NCI-H1105 (cell line): ENCODE measurements around the gene FLOT1.
"Not testable (repeated sequence)": the region's sequence is repeated elsewhere in the genome, so short reads cannot be mapped to it uniquely, and the experiment has no call there.

ENCODE experiments used
- DNase-seq: peaks from one replicate; lab custom pipeline; 2025; lab: John Stamatoyannopoulos, UW

FLOT1 gene

DNA sequence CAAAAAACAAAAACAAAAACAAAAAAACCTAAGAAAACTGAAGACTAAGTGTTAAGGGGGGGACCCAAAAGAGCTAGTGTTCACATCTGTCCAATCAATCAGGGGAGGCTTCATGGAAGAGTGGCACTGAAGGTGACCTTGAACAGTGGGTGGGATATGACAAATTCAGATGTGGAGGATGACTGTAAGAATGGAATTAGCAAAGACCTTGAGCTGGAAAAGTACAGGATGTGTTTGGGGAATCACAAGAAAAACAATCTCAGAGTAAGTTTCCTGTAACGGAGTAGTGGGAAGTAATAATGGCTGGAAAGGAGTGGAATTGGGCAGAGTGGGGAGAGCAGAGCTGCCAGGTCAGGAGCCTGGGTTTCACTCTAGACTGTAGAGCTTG lies 4.8 kb upstream of the FLOT1 start:
- no peak for DNase-seq

DNA sequence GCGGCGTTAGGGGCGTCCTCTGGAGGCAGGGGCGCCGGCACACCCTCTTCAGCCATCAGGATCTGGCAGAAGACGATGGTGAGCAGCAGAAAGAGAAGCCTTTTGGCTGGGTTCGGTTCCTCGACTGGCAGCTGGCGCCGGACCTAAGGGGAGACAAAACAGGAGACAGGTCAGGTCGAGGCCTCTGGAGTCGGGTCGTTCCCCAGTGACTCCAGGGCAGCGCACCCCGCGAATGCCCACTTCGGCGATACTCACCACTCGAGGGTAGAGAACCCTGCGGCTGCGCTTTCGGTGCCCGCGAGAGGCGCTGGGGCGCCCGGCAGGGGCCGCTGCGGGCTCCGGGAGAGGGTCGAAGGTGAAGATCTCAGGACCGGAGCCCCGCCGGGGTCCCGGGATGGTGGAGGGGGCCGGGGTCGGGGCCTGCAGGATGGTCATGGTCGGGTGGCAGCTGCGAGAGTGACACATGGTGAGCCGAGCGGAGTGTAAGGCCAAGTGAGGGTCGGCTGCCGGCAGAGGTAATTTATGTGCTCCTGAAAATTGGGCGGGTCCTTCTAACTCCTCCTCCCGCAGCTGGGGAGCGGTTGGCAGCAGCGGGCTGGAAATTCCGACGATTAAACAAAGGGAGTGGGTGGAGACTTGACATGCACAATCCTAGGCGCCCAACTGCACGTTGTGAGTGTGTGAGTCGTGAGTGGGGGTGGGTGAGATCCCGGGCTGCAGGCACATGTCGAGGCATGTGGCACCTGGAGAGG lies 1.7 kb upstream of the FLOT1 start, which contains the start of gene IER3:
TSS of gene IER3 (minus strand) at position 494 of the 752 bp plus-strand sequence. CDS start at position 465, 29 bp downstream.
- peak; percentile 51 for DNase-seq

DNA sequence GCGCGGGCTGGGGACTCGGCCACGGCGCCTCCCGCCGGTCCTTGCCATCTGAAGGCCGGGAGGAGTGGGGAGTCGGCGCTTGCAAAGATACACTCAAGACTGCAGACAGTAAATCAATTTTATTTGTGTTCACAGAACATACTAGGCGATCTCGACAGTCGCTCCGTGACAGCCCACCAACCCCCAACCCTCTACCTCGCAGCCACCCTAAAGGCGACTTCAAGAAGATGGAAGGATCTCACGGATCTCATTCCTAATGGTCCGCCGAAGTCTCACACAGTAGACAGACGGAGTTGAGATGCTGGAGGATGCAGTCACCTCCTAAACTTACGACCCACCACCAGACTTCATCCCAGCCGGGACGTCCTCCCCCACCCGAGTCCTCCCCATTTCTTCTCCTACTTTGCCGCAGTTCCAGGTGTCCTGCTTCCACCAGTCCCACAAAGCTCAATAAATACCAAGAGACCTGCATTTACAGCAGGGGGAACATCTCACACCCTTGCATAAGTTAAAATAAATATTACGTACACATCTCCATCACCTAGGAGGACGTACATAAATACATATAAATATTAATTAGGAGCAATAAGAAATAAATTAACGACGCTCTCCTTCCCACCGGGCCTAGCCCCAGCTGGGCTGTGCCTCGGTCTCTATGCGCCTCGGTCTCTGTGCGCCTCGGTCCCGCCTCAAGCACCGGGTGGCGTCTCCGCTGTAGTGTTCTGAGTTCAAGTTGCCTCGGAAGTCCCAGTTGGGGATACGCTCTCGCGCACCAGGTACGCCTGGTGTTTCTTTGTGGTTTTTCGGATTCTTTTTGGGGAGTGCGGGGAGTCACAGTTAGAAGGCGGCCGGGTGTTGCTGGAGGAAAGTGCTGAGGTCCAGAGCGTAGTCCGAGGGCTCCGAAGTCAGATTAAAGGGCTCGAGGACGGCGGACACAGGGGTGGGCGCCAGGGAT lies 889 bp upstream of the FLOT1 start:
- no peak for DNase-seq

DNA sequence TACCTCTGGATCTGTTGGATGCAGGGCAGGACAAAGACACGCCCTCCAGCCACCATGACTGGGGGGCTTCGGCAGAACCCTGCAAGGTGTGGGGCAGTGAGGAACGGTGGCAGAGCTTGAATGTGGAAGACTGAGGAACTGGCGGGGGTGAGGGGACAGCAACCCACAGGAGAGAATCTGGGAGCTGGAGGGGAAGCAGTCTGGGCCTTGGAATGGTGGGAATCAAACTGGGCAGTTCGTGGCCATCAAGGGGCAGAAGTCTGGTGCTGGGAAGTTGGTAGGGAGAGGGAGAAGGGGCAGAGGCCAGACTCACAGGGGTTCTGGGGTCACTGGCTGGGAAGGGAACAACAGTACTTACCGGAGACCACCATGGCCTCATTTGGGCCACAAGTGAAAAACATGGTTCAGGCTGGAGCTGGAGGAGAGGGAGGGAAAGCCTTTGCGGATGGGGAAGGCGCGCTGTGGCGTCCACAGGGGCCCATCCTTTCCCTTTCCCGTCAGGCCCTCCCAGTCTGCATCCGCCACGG lies 635 bp downstream of the FLOT1 start:
- DNase-seq, result no peak

DNA sequence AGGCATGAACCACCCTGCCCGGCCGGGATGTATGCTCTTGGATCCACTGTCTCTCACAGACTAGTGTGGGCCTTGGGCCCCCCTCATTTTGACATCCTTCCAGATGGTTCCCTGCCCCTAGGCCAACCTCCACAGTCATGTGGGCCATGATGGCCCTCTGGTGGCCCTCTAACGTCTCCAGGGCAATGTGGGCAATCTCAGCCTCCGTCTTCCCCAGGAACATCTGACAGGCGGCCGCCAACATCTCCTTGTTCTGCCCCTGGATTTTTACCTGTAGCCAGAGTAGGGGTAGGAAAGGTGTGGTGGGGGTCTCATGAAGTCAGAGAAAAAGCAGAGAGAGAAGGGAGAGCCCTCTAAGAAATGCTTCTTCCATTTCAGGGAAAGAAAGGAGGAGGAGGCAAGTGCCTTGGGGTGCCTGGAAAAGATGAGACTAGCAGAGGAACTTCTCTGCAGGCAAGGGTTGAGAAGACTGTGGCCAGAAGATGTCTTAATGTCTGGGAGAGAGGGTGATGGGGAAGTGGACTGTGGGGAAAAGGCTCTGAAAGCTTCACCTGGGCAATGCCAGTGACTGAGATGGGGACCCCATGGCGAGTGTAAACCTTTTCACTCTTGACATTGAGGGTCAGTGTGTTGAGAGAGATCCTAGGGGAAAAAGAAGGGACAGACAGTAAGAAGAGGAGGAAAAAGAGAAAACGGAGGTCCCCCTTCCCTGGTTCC lies 1.3 kb downstream of the FLOT1 start:
- DNase-seq, result no peak

DNA sequence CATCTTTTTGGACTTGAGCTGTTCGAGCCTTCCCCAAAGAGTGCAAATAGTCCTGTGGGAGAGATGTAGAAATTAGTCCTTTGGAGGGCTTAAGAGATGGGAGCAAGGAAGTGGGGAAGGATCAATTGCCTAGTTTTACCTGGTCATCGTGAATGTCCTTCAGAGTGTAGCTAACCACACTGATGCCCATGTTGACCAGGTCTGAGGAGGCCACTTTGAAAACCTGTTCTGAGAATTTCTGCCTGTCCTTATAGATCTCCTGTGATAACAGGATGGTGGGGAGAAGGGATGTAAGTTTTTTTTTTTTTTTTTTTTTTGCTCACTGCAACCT lies 2.0 kb downstream of the FLOT1 start:
- DNase-seq, result no peak

DNA sequence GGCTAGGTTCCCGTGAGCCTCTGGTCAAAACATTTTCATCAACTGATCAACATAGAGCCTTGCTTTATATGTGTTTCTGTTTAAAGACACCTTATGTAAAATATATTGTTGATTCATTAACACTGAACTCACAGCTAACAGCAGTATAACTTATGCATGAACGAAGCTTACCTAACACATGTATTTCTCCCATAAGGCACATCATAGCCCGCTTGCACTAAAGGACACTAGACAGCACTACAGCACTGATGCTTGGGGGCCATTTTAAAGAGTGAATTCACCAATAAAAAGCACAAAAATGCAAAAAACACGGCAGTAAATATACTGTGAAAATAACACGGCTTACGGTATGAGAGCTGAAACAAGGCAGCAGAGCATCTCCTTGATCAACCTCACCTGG lies 4.0 kb downstream of the FLOT1 start:
- DNase-seq, result no peak

DNA sequence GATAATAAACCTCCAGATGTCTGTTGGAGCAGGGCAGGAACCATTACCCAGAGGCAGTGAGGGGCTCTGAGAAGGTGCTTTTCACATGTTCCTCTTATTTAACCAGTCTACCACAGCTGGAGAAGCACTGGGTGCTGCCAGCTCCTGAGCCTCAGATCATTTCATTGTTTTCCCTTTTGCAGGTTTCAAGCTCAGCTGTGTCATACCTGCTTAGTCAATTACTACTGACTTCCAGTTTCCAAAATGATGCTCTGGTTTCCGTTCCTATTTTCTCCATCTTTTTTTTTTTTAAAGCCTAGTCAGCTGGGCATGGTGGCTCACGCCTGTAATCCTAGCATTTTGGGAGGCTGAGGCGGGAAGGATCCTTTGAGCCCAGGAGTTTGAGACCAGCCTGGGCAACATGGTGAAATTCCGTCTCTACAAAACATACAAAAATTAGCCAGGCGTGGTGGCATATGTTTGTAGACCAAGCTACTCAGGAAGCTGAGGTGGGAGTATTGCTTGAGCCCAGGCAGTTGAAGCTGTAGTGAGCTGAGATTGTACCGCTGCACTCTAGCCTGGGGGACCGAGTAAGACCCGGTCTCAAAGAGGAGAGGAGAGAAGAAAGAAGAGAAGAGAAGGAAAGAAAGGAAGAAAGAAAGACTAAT lies 6.7 kb downstream of the FLOT1 start:
- DNase-seq, result no peak

DNA sequence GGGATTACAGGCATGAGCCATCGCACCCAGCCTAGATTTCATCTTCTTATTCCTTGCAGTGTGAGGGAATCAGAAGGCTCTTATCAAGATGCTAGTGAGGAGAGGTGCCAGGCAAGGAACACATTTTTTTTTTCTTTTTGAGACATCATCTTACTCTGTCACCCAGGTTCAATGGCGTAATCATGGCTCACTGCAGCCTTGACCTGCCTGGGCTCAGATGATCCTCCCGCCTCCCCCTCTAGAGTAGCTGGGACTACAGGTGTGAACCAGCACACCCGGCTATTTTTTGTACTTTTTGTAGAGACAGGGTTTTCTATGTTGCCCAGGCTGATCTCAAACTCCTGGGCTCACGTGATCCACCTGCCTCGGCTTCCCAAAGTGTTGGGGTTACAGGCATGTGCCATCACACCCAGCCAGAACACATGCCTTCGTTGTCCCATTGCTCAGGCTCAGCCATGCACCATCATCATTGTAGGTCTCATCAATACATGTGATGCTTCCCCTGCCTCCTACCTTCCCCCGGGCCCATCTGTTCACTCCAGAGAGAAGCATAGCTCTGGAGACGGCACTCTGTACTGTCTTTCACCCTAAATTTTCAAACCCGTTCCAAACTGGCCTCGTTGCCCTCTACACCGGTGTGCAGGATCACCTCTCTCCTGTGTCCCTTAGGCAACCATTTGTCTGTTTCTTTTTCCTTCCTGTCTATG lies 10.1 kb downstream of the FLOT1 start:
- DNase-seq, result no peak

DNA sequence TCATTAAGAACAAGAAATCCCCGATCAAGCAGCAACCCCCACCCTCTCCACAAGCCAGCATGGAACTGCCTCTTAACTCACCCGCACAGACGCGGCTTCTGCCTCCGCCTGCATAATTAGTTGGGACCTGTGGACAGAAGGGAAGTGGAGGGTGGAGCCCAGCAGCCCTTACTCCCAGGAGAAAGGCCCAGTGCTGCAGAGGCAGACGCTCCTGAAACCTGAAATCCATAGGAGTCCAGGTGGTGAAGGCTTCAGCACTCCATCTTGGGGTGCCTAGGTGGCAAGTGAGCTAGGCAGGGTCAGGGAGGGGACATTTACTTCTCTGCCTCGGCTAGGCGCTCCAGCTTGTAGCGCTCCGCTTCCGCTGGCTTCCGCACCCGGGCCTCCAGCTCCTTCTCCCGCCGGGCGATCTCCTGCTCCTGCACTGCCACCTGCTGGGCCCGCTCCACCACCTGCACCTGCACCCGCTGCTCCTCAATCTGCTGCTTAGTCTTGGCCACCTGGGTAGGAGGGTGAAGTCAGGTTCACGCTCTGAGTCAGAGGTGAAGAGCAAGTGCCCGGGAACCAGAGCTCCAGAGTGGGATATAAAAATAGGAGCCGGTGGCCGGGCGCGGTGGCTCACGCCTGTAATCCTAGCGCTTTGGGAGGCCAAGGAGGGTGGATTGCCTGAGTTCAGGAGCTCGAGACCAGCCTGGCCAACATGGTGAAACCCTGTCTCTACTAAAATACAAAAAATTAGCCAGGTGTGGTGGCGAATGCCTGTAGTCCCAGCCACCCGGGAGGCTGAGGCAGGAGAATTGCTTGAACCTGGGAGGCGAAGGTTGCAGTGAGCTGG lies 11.7 kb downstream of the FLOT1 start:
- DNase-seq, result peak; percentile 83

DNA sequence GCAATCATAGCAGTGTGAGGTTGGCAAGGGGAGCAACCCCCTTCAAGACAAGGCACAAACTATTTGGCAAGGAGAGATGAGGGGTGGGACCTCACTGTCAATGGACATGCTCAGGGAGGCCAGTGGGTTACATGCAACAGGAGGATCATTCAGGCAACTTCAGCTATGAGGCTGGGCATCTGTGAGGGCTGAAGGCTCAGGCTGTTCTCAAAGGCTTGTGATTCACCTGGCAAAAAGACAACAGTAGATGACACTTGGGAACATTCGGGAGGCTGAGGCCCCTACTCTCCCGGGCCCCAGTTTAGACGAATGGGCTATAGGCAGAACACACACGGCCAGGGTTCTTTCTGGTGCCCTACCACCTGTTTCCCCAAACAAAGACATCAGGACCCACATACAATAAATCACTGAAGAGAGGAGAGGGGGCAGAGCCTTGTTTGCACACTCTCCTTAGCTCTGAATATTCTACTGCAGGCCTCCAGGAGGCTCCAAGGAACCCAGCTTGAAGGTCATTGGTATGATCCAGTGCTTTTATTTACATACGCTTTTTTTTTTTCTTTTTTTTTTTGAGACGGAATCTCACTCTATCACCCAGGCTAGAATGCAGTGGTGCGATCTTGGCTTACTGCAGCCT lies 14.4 kb downstream of the FLOT1 start:
- no peak for DNase-seq

DNA sequence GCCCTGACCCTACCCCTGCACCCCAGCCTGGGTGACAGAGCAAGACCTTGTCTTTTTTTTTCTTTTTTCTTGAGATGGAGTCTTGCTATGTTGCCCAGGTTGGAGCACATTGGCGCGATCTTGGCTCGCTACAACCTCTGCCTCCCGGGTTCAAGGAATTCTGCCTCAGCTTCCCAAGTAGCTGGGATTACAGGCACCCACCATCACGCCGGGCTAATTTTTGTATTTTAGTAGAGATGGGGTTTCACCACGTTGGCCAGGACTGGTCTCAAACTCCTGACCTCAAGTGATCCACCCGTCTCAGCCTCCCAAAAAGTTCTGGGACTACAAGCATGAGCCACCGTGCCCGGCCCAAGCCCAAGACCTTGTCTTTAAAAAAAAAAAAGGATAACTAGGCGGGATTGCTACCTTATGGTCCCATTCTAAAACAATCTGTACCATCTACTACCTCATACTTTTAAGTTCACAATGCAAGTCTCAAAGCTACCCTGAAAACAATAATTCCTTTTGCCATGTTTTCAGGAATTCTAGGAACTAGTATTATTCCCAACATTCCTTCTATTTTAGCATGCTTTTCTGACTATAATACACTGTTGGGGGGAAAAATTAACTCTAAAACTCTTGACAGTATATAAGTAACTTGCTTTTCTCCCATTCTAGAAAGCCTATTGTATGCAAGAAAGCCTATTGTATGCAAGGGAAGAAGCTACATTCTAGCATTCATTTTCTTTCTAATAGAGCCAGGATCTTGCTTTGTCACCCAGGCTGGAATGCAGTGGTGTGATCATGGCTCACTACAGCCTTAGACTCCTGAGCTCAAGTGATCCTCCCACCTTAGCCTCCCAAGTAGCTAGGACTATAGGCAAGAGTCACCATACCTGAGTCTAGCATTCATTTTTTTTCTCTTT lies 15.7 kb downstream of the FLOT1 start:
- DNase-seq, result no peak

DNA sequence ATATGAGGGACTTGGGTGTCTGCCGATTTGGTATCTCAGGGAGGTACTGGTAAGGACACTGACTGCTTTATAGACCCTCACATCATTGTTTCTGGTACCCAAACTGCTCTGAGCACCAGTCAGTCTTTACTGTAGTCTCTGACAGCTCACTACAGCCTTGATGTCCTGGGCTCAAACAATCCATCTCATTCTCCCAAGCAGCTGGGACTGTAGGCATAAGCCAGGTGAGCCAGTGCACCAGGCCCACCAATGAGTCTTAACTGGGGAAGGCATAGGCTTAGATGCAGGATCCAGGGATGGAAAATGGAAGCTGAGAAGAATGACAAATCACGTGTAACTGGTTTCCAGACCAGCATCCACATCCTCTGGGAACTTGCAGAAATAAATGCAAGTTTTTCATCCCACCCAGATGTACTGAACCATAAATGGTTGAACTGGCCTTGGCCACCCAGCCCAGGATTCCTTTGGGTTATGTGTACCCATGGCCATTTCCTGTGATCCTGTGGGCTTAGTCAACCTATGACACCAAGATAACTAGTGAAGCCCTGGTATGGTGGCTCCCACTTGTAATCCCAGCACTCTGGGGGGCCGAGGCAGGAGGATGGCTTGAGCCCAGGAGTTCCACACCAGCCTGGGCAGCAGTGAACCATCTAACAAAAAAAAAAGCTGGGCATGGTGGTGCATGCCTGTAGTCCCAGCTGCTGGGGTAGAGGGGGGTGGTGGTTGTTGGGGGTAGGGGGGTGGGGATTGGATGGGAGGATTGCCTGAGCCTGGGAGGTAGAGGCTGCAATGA lies 16.6 kb downstream of the FLOT1 start:
- no peak for DNase-seq

DNA sequence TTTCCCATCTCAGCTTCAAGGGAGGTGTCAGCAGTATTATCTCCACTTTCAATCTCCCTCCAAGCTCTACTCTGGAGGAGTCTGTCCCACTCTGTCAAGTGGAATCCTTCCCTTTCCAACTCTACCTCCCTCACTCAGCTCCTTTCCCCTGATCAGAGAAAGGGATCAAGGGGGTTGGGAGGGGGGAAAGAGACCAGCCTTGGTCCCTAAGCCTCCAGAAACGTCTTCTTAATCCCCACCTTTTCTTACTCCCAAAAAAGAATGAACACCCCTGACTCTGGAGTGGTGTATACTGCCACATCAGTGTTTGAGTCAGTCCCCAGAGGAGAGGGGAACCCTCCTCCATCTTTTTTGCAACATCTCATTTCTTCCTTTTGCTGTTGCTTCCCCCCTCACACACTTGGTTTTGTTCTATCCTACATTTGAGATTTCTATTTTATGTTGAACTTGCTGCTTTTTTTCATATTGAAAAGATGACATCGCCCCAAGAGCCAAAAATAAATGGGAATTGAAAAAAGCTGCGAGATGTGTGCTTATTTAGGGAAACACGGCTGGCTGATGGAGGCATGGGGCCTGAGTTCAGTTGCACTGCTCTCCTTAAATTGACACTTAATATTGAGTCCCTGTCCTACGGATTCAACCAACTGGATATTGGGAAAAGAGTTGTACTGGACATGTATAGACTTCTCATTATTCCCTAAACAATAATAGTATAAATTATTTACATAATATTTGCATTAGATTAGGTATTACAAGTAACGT lies 17.4 kb downstream of the FLOT1 start:
- no peak for DNase-seq

DNA sequence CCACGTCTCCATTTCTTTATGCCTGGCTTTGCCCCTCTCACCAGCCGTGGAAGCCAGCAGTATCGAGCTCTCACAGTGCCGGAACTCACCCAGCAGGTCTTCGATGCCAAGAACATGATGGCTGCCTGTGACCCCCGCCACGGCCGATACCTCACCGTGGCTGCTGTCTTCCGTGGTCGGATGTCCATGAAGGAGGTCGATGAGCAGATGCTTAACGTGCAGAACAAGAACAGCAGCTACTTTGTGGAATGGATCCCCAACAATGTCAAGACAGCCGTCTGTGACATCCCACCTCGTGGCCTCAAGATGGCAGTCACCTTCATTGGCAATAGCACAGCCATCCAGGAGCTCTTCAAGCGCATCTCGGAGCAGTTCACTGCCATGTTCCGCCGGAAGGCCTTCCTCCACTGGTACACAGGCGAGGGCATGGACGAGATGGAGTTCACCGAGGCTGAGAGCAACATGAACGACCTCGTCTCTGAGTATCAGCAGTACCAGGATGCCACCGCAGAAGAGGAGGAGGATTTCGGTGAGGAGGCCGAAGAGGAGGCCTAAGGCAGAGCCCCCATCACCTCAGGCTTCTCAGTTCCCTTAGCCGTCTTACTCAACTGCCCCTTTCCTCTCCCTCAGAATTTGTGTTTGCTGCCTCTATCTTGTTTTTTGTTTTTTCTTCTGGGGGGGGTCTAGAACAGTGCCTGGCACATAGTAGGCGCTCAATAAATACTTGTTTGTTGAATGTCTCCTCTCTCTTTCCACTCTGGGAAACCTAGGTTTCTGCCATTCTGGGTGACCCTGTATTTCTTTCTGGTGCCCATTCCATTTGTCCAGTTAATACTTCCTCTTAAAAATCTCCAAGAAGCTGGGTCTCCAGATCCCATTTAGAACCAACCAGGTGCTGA lies 18.4 kb downstream of the FLOT1 start:
- not testable (repeated sequence) for DNase-seq
